PFSK-1 (cell line): Measurements from ENCODE around the gene UBXN1.

ENCODE experiments used
- FOXP2 ChIP-seq: optimal IDR thresholded peaks from 2 replicates; pipeline ENCODE3; 2011; ENCODE audit warnings: borderline replicate concordance, control low read depth, inconsistent platforms; ENCODE audit not compliant: insufficient read depth; ENCODE audit errors: extremely low read length, extremely low read depth
- POLR2AphosphoS5 ChIP-seq: IDR thresholded peaks from 2 replicates; pipeline ENCODE4 v1.6.1; 2012; ENCODE audit warnings: low read depth, mild to moderate bottlenecking, control low read depth, low read length, moderate library complexity
- SIN3A ChIP-seq: IDR thresholded peaks from 2 replicates; pipeline ENCODE4 v1.6.1; 2012; ENCODE audit warnings: mild to moderate bottlenecking, low read length, moderate library complexity, borderline replicate concordance; ENCODE audit not compliant: insufficient read depth
- TAF1 ChIP-seq: IDR thresholded peaks from 2 replicates; pipeline ENCODE4 v1.6.1; 2012; ENCODE audit warnings: low read length, control low read depth, borderline replicate concordance; ENCODE audit not compliant: insufficient read depth
- TF ChIP-seq, protein P1 (sequence below), 2 experiments: IDR thresholded peaks; 2 replicates each; pipeline versions ENCODE4 v1.6.1 to v1.8.0; 2011 to 2012; ENCODE audit warnings: low read depth in 2 of 2, low read length in 2 of 2, control low read depth in 1 of 2, inconsistent platforms in 1 of 2, mild to moderate bottlenecking in 1 of 2, moderate library complexity in 1 of 2; ENCODE audit not compliant: insufficient read depth in 1 of 2

Gene UBXN1

DNA sequence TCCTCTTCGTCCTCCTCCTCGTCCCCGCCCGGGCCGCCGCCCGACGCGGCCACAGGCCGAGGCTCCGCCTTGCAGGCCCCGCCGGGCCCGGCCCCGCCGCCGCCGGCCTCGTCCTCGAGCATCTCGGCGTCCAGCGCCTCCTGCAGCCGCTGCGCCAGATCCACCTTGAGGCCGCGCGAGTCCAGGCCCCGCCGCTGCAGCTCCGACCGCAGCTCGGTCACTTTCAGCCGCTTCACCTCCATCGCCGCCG, 48.0 kb upstream of the UBXN1 start:
- TF ChIP-seq TAF1 = no peak
- no peak for TF ChIP-seq SIN3A
- TF ChIP-seq POLR2AphosphoS5 = no peak
- no peak for TF ChIP-seq FOXP2
- TF ChIP-seq, protein P1, sequence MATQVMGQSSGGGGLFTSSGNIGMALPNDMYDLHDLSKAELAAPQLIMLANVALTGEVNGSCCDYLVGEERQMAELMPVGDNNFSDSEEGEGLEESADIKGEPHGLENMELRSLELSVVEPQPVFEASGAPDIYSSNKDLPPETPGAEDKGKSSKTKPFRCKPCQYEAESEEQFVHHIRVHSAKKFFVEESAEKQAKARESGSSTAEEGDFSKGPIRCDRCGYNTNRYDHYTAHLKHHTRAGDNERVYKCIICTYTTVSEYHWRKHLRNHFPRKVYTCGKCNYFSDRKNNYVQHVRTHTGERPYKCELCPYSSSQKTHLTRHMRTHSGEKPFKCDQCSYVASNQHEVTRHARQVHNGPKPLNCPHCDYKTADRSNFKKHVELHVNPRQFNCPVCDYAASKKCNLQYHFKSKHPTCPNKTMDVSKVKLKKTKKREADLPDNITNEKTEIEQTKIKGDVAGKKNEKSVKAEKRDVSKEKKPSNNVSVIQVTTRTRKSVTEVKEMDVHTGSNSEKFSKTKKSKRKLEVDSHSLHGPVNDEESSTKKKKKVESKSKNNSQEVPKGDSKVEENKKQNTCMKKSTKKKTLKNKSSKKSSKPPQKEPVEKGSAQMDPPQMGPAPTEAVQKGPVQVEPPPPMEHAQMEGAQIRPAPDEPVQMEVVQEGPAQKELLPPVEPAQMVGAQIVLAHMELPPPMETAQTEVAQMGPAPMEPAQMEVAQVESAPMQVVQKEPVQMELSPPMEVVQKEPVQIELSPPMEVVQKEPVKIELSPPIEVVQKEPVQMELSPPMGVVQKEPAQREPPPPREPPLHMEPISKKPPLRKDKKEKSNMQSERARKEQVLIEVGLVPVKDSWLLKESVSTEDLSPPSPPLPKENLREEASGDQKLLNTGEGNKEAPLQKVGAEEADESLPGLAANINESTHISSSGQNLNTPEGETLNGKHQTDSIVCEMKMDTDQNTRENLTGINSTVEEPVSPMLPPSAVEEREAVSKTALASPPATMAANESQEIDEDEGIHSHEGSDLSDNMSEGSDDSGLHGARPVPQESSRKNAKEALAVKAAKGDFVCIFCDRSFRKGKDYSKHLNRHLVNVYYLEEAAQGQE (IDR thresholded peaks at IDR 0.05; ENCODE audit: insufficient read depth in 1 of 2, low read depth in 2 of 2, low read length in 2 of 2) = no peak

DNA sequence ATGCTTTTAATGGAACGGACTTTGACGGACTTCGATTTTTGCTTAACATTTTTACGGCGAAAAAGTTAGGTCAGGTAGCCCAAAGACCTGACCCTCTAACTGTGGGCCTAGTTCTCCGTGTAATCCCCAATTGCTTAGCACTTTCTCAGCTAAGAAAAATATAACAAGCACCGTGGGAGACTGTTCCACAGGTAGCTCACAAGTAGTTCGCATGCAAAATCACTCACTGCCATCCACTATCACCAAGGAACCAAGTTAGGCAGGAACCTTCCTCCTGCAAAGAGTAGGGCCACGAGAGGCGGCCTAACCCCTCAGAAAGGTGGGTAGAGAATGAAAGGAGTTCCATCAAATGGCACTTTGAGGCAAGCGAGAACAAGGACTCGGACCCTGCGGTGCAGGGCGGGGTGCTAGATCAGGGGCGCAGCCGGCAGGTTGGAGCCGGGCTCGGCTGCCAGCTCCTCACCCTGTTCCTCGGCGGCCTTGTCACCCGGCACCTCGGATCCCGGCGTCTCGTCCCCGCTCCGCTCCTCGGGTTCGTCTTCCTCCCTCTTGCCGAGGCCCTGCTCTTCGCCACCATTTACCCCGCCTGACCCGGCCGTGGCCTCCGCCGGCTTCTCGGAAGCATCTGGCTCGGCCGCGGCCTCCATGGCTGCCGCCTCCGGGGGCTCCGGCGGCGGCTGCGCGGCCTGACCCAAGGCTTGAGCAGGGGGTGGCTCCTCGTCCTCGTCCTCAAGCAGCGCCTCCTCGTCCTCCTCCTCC, 47.5 kb upstream of the UBXN1 start:
- TF ChIP-seq FOXP2 = no peak
- TF ChIP-seq SIN3A = no peak
- TF ChIP-seq, protein P1 (IDR thresholded peaks at IDR 0.05; ENCODE audit: insufficient read depth in 1 of 2, low read depth in 2 of 2, low read length in 2 of 2) = no peak
- TF ChIP-seq POLR2AphosphoS5 = no peak

GRCh38 chr11:62725646-62726045, 46.8 kb upstream of the UBXN1 start:
- TF ChIP-seq FOXP2 (no peak), TAF1 (0 out of 2 replicates have a peak, but pooled peaks have one; percentile 8), POLR2AphosphoS5 (no peak), SIN3A (no peak)
- TF ChIP-seq, protein P1 (IDR thresholded peaks at IDR 0.05; ENCODE audit: insufficient read depth in 1 of 2, low read depth in 2 of 2, low read length in 2 of 2) = no peak

DNA sequence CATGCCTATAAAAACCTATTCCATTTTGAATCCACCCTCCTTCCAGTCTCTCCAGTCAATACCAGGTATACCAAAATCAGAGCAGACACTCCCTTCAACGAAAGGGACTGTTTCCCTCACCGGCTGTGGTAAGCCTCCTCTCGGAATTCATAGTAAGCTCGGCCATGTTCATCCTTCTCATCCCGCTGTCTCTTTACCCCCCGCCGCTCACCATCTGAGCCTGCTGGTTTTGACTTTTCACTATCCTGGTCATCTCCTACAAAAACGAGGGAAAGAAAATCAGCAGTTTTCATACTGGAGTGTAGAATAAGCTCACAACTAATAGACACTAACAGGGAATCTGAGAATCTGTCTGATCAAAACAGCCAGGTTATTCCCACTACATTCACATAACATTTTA, 45.3 kb upstream of the UBXN1 start:
- no peak for TF ChIP-seq SIN3A
- TF ChIP-seq POLR2AphosphoS5 = no peak
- TF ChIP-seq FOXP2 = no peak
- TF ChIP-seq TAF1 = no peak
- TF ChIP-seq, protein P1 (IDR thresholded peaks at IDR 0.05; ENCODE audit: insufficient read depth in 1 of 2, low read depth in 2 of 2, low read length in 2 of 2) = no peak

- TF ChIP-seq SIN3A = no peak
- no peak for TF ChIP-seq TAF1
- TF ChIP-seq POLR2AphosphoS5 = no peak; the same call in 1 of the 2 replicates
- TF ChIP-seq, protein P1 (IDR thresholded peaks at IDR 0.05; ENCODE audit: insufficient read depth in 1 of 2, low read depth in 2 of 2, low read length in 2 of 2) = no peak
- no peak for TF ChIP-seq FOXP2
Measured at GRCh38 chr11:62721994-62722393, 43.1 kb upstream of the UBXN1 start.
